Neural progenitor cell (in vitro differentiated cells): Measurements from ENCODE around the gene DCUN1D5. TPM values are rescaled to one million over a fixed set of nuclear protein-coding genes. Genes with fewer than 3 reads are reported as not detected.

Experiments
- DNase-seq: peaks from one replicate; pipeline ENCODE4 v3.0.0-alpha.2; 2016; ENCODE audit warnings: low spot score
- H2AFZ ChIP-seq: fragments of 200-600 bp; sonication (generic); replicated peaks from 2 replicates; pipeline ENCODE4 v1.6.1; 2016; ENCODE audit warnings: antibody characterized with exemption
- H3F3A ChIP-seq: fragments of 200-600 bp; sonication (generic); 2 replicates; pipeline ENCODE4 v1.6.1; 2016; ENCODE audit warnings: antibody characterized with exemption, low read depth
- H3K27ac ChIP-seq: fragments of 200-600 bp; sonication (generic); 2 replicates; pipeline ENCODE4 v1.5.1; 2016; ENCODE audit warnings: mild to moderate bottlenecking
- H3K27me3 ChIP-seq: fragments of 200-600 bp; sonication (generic); 2 replicates; pipeline ENCODE4 v1.6.1; 2016; ENCODE audit warnings: mild to moderate bottlenecking, moderate library complexity
- H3K36me3 ChIP-seq: fragments of 200-600 bp; sonication (generic); 2 replicates; pipeline ENCODE4 v1.5.1; 2016
- H3K4me1 ChIP-seq: fragments of 200-600 bp; sonication (generic); 2 replicates; pipeline ENCODE4 v1.6.1; 2016; ENCODE audit warnings: mixed run types
- H3K4me2 ChIP-seq: fragments of 200-600 bp; sonication (generic); 2 replicates; pipeline ENCODE4 v1.6.1; 2016
- H3K4me3 ChIP-seq: fragments of 200-600 bp; sonication (generic); 2 replicates; pipeline ENCODE4 v1.5.1; 2016
- H3K79me2 ChIP-seq: fragments of 200-600 bp; sonication (generic); 2 replicates; pipeline ENCODE4 v1.6.1; 2016; ENCODE audit warnings: low read depth
- H3K9ac ChIP-seq: fragments of 200-600 bp; sonication (generic); 2 replicates; pipeline ENCODE4 v1.6.1; 2016
- H3K9me3 ChIP-seq: fragments of 200-600 bp; sonication (generic); 2 replicates; pipeline ENCODE4 v1.5.1; 2016; ENCODE audit warnings: low read depth
- H4K20me1 ChIP-seq: fragments of 200-600 bp; sonication (generic); 2 replicates; pipeline ENCODE4 v1.6.1; 2016; ENCODE audit warnings: low read depth
- H3K27ac Mint-ChIP-seq: 3 replicates; pipeline ENCODE4 v1.8.0; 2021; ENCODE audit warnings: mixed read lengths
- H3K27me3 Mint-ChIP-seq: 2 replicates; pipeline ENCODE4 v1.8.0; 2022; ENCODE audit warnings: low read depth, mild to moderate bottlenecking, inconsistent platforms, moderate library complexity, mixed read lengths; ENCODE audit not compliant: insufficient read depth
- H3K36me3 Mint-ChIP-seq: 3 replicates; pipeline ENCODE4 v1.8.0; 2021; ENCODE audit warnings: mixed read lengths
- H3K4me1 Mint-ChIP-seq: 3 replicates; pipeline ENCODE4 v1.8.0; 2021; ENCODE audit warnings: mixed read lengths
- H3K4me3 Mint-ChIP-seq: 3 replicates; pipeline ENCODE4 v1.8.0; 2021; ENCODE audit warnings: mild to moderate bottlenecking, moderate library complexity, mixed read lengths
- H3K9me3 Mint-ChIP-seq: 3 replicates; pipeline ENCODE4 v1.8.0; 2020; ENCODE audit warnings: mixed read lengths
- CTCF ChIP-seq: fragments of 200-600 bp; sonication (generic); IDR thresholded peaks from 2 replicates; pipeline ENCODE4 v1.5.1; 2017; ENCODE audit warnings: antibody characterized with exemption, mild to moderate bottlenecking
- EZH2 ChIP-seq: fragments of 200-600 bp; sonication (generic); IDR thresholded peaks from 2 replicates; pipeline ENCODE4 v1.6.1; 2017; ENCODE audit warnings: antibody characterized with exemption, mild to moderate bottlenecking, moderate library complexity
- EZH2phosphoT487 ChIP-seq: fragments of 200-600 bp; sonication (generic); IDR thresholded peaks from 2 replicates; pipeline ENCODE4 v1.6.1; 2017; ENCODE audit warnings: antibody characterized with exemption
- total RNA-seq: library from RNA; depleted of rRNA; stranded (reverse); fragments of >200 nt; gene quantifications from 2 replicates; pipeline ENCODE4 v1.2.3, GENCODE V29; 2015; ENCODE audit warnings: low replicate concordance

Gene DCUN1D5
- 75.9 and 77.1 TPM in 2 replicates for total RNA-seq

GRCh38 chr11:103091801-103092524, at the start of gene DCUN1D5:
DCUN1D5 (minus strand) TSS chr11:103092160; CDS start chr11:103091872, 288 bp downstream.
- peak within 1 kb of the TSS; percentile 89 for H3K27ac ChIP-seq
- H3K9me3 Mint-ChIP-seq = no peaks in the 10 kb centered on the region
- peak; percentile 97 for DNase-seq
- peak within 1 kb of the TSS; percentile 83 for H2AFZ ChIP-seq
- peak within 1 kb of the TSS; percentile 97 for H3K4me3 Mint-ChIP-seq
- H3K4me3 ChIP-seq = peak within 1 kb of the TSS; percentile 89
- H3K36me3 Mint-ChIP-seq = no peaks in the 10 kb centered on the region
- peaks cover 34% of the 10 kb centered on the region for H3K27me3 ChIP-seq
- peaks cover 49% of the 10 kb centered on the region for H3K79me2 ChIP-seq
- no peaks in the 10 kb centered on the region for H3K9me3 ChIP-seq
- peak within 1 kb of the TSS; percentile 75 for H3K9ac ChIP-seq
- H3K4me1 ChIP-seq = peaks cover 16% of the 10 kb centered on the region
- peaks cover 4% of the 10 kb centered on the region for H3K36me3 ChIP-seq
- H3F3A ChIP-seq = peaks cover 5% of the 10 kb centered on the region
- peak within 1 kb of the TSS; percentile 95 for H3K27ac Mint-ChIP-seq
- peaks cover 2% of the 10 kb centered on the region for H3K27me3 Mint-ChIP-seq
- H4K20me1 ChIP-seq = peaks cover 18% of the 10 kb centered on the region
- peak within 1 kb of the TSS; percentile 85 for H3K4me2 ChIP-seq
- no peak for TF ChIP-seq CTCF
- peak; percentile 30 for TF ChIP-seq EZH2phosphoT487
- TF ChIP-seq EZH2 = peak; percentile 34
- H3K4me1 Mint-ChIP-seq = peaks cover 20% of the 10 kb centered on the region

- DNase-seq = no peak
- Histone ChIP-seq H3K27ac (no peak overlapping the region), H4K20me1 (no peaks in the 10 kb centered on the region), H3K36me3 (peaks cover 24% of the 10 kb centered on the region), H3K9ac (no peak overlapping the region), H3K4me1 (no peaks in the 10 kb centered on the region), H3K4me3 (no peak overlapping the region), H3K79me2 (no peaks in the 10 kb centered on the region), H3K27me3 (no peaks in the 10 kb centered on the region), H3K9me3 (no peaks in the 10 kb centered on the region), H2AFZ (no peak overlapping the region), H3K4me2 (no peak overlapping the region), H3F3A (no peaks in the 10 kb centered on the region)
- Mint-ChIP-seq H3K27ac (no peak overlapping the region), H3K27me3 (peaks cover 4% of the 10 kb centered on the region), H3K9me3 (no peaks in the 10 kb centered on the region), H3K4me3 (no peak overlapping the region), H3K4me1 (no peaks in the 10 kb centered on the region), H3K36me3 (peaks cover 24% of the 10 kb centered on the region)
- TF ChIP-seq EZH2phosphoT487 (no peak), CTCF (no peak), EZH2 (no peak)
These were observed 33.5 kb upstream of the DCUN1D5 start for GRCh38 chr11:103125462-103125861.

- no peak for TF ChIP-seq CTCF
- TF ChIP-seq EZH2phosphoT487 = no peak
- TF ChIP-seq EZH2 = no peak
- Histone ChIP-seq H3K27ac (no peak overlapping the region), H3K4me1 (peaks cover 17% of the 10 kb centered on the region), H3K9ac (no peak overlapping the region), H3K27me3 (no peaks in the 10 kb centered on the region), H2AFZ (no peak overlapping the region), H3K36me3 (peaks cover 19% of the 10 kb centered on the region), H3K79me2 (peaks cover 45% of the 10 kb centered on the region), H3K9me3 (no peaks in the 10 kb centered on the region), H3F3A (peaks cover 7% of the 10 kb centered on the region), H3K4me2 (no peak overlapping the region), H4K20me1 (no peaks in the 10 kb centered on the region), H3K4me3 (no peak overlapping the region)
- no peak for DNase-seq
- Mint-ChIP-seq H3K4me1 (peaks cover 28% of the 10 kb centered on the region), H3K9me3 (no peaks in the 10 kb centered on the region), H3K27me3 (no peaks in the 10 kb centered on the region), H3K27ac (no peak overlapping the region), H3K36me3 (peaks cover 15% of the 10 kb centered on the region), H3K4me3 (no peak overlapping the region)
These were observed 22.9 kb upstream of the DCUN1D5 start for GRCh38 chr11:103114836-103115235.
